Stimulated activated CD4-positive, alpha-beta T cell treated with anti-CD3 and anti-CD28 coated beads, Interleukin-12 subunit alpha, Interleukin-12 subunit beta, amount 100 ng/mL, for 24 hours (primary cell): ENCODE data around the gene TNS1.

Experiments
- DNase-seq, 2 experiments: peaks; one replicate each; pipeline ENCODE4 v3.0.0-alpha.2; 2020; ENCODE audit warnings: low read depth in 2 of 2

TNS1 gene

GRCh38 chr2:217849154-217849975, 153.4 kb downstream of the TNS1 start:
- DNase-seq: no peak

GRCh38 chr2:217848351-217848957, 154.3 kb downstream of the TNS1 start:
- no peak for DNase-seq

GRCh38 chr2:217847552-217848350, 155.0 kb downstream of the TNS1 start:
- no peak for DNase-seq

GRCh38 chr2:217847115-217847514, 155.7 kb downstream of the TNS1 start:
- no peak for DNase-seq

- DNase-seq: no peak
Observed at GRCh38 chr2:217846321-217846743, 156.5 kb downstream of the TNS1 start.

- no peak for DNase-seq
Observed at GRCh38 chr2:217845301-217845700, 157.5 kb downstream of the TNS1 start.

- no peak for DNase-seq
Observed at GRCh38 chr2:217844696-217845095, 158.1 kb downstream of the TNS1 start.

GRCh38 chr2:217843324-217843723, 159.5 kb downstream of the TNS1 start:
- no peak for DNase-seq

- no peak for DNase-seq
Observed at GRCh38 chr2:217842017-217842416, 160.8 kb downstream of the TNS1 start.

- DNase-seq: no peak
Observed at GRCh38 chr2:217840522-217840921, 162.3 kb downstream of the TNS1 start.

GRCh38 chr2:217839750-217840107, 163.1 kb downstream of the TNS1 start:
- DNase-seq: no peak

GRCh38 chr2:217839073-217839749, 163.6 kb downstream of the TNS1 start:
- no peak for DNase-seq

GRCh38 chr2:217838409-217838831, 164.4 kb downstream of the TNS1 start:
- DNase-seq: no peak

GRCh38 chr2:217837530-217837929, 165.3 kb downstream of the TNS1 start:
- no peak for DNase-seq

GRCh38 chr2:217836901-217837491, 165.8 kb downstream of the TNS1 start:
- no peak for DNase-seq

- DNase-seq: no peak
Observed at GRCh38 chr2:217835931-217836891, 166.6 kb downstream of the TNS1 start.

- DNase-seq: no peak
Observed at GRCh38 chr2:217834744-217835513, 167.9 kb downstream of the TNS1 start.

- no peak for DNase-seq
Observed at GRCh38 chr2:217834057-217834620, 168.7 kb downstream of the TNS1 start.

GRCh38 chr2:217833439-217833838, 169.4 kb downstream of the TNS1 start:
- DNase-seq: no peak
